SK-N-SH (cell line): ENCODE measurements around the gene SEZ6L2. TPM values are rescaled to one million over a fixed set of nuclear protein-coding genes. Genes with fewer than 3 reads are reported as not detected.

Experiments
- CTCF ChIA-PET: fragments of 300-600, 350-600 bp; formaldehyde crosslinking; extraction: SDS; loops from one replicate; lab custom pipeline; 2021; lab: Yijun Ruan, JAX
- POLR2A ChIA-PET: fragments of 350-600 bp; sonication (Branson Sonifier 250); formaldehyde crosslinking; extraction: SDS; loops from one replicate; lab custom pipeline; 2020; ENCODE audit warnings: antibody characterized with exemption, inconsistent platforms; lab: Yijun Ruan, JAX
- DNase-seq: peaks from one replicate; pipeline ENCODE4 v3.0.0; 2012
- H2AFZ ChIP-seq: fragments of 200-600 bp; sonication (generic); 2 replicates; pipeline ENCODE4 v1.8.1; 2016; ENCODE audit warnings: antibody characterized with exemption, mild to moderate bottlenecking, low read depth
- H3F3A ChIP-seq: fragments of 200-600 bp; sonication (generic); replicated peaks from 2 replicates; pipeline ENCODE3; 2016; ENCODE audit warnings: antibody characterized with exemption, mild to moderate bottlenecking; ENCODE audit not compliant: insufficient read depth
- H3K27ac ChIP-seq, 2 experiments: fragments of 200-500 bp in 1 of 2; fragments of 200-600 bp in 1 of 2; sonication (Bioruptor generic) in 1 of 2; sonication (generic), shearing (Covaris generic) in 1 of 2; 2 replicates each; pipeline versions ENCODE4 v1.5.1 to v1.6.1; 2014 to 2016; ENCODE audit warnings: low read depth in 2 of 2, inconsistent platforms in 1 of 2, low read length in 1 of 2, mild to moderate bottlenecking in 1 of 2, mixed read lengths in 1 of 2
- H3K27me3 ChIP-seq: fragments of 200-600 bp; sonication (generic), shearing (Covaris generic); 2 replicates; pipeline ENCODE4 v1.6.1; 2016; ENCODE audit warnings: mixed run types; ENCODE audit not compliant: insufficient read depth
- H3K36me3 ChIP-seq, 2 experiments: fragments of 200-500 bp in 1 of 2; fragments of 200-600 bp in 1 of 2; sonication (Bioruptor generic) in 1 of 2; sonication (generic) in 1 of 2; replicated peaks in 1 of 2; 2 replicates each; pipeline versions ENCODE3 to v1.5.1; 2014 to 2016; ENCODE audit warnings: low read length in 1 of 2, mild to moderate bottlenecking in 1 of 2; ENCODE audit not compliant: insufficient read depth in 2 of 2, control insufficient read depth in 1 of 2
- H3K4me1 ChIP-seq, 2 experiments: fragments of 200-500 bp in 1 of 2; fragments of 200-600 bp in 1 of 2; sonication (Bioruptor generic) in 1 of 2; sonication (generic), shearing (Covaris generic) in 1 of 2; 2 replicates each; pipeline versions ENCODE4 v1.5.1 to v1.6.1; 2014 to 2016; ENCODE audit warnings: low read depth in 1 of 2, low read length in 1 of 2, mixed run types in 1 of 2; ENCODE audit not compliant: insufficient read depth in 2 of 2, control insufficient read depth in 1 of 2
- H3K4me2 ChIP-seq: fragments of 200-600 bp; sonication (generic), shearing (Covaris generic); 2 replicates; pipeline ENCODE4 v1.6.1; 2017; ENCODE audit warnings: mixed run types
- H3K4me3 ChIP-seq, 2 experiments: fragments of 200-500 bp in 1 of 2; fragments of 200-600 bp in 1 of 2; sonication (Bioruptor generic) in 1 of 2; sonication (generic), shearing (Covaris generic) in 1 of 2; 2 replicates each; pipeline versions ENCODE4 v1.5.1 to v1.8.1; 2014 to 2016; ENCODE audit warnings: low read depth in 2 of 2, inconsistent platforms in 1 of 2, low read length in 1 of 2, mild to moderate bottlenecking in 1 of 2, mixed read lengths in 1 of 2, moderate library complexity in 1 of 2
- H3K79me2 ChIP-seq: fragments of 200-600 bp; sonication (generic); 2 replicates; pipeline ENCODE4 v1.8.1; 2017; ENCODE audit warnings: mild to moderate bottlenecking; ENCODE audit not compliant: insufficient read depth
- H3K9ac ChIP-seq: fragments of 200-600 bp; sonication (generic); 2 replicates; pipeline ENCODE4 v1.6.1; 2017; ENCODE audit warnings: mixed run types
- H3K9me2 ChIP-seq: fragments of 200-600 bp; sonication (generic); 2 replicates; pipeline ENCODE4 v1.6.1; 2017; ENCODE audit warnings: mixed run types
- H3K9me3 ChIP-seq: fragments of 200-600 bp; sonication (generic); 2 replicates; pipeline ENCODE4 v1.6.1; 2017; ENCODE audit warnings: mixed run types, mild to moderate bottlenecking, moderate library complexity
- H4K20me1 ChIP-seq: fragments of 200-600 bp; sonication (generic); 2 replicates; pipeline ENCODE4 v1.6.1; 2017; ENCODE audit warnings: mild to moderate bottlenecking, mixed run types; ENCODE audit not compliant: insufficient read depth
- CHD2 ChIP-seq: fragments of 150-350 bp; IDR thresholded peaks from 2 replicates; pipeline ENCODE4 v1.6.1; 2018; ENCODE audit warnings: low read length; ENCODE audit not compliant: partially characterized antibody
- EZH2phosphoT487 ChIP-seq: fragments of 200-600 bp; sonication (generic); IDR thresholded peaks from 2 replicates; pipeline ENCODE4 v1.6.1; 2017; ENCODE audit warnings: low read depth, mixed run types, mild to moderate bottlenecking, antibody characterized with exemption, moderate library complexity, borderline replicate concordance
- FOSL2 ChIP-seq: IDR thresholded peaks from 2 replicates; pipeline ENCODE4 v1.4.0; 2012; ENCODE audit warnings: low read depth, mild to moderate bottlenecking, moderate library complexity, borderline replicate concordance
- FOXM1 ChIP-seq: IDR thresholded peaks from 2 replicates; pipeline ENCODE4 v1.4.0; 2012; ENCODE audit warnings: low read depth, mild to moderate bottlenecking
- GABPA ChIP-seq: IDR thresholded peaks from 2 replicates; pipeline ENCODE4 v1.4.0; 2012; ENCODE audit warnings: low read depth, mild to moderate bottlenecking
- MEF2A ChIP-seq: IDR thresholded peaks from 2 replicates; pipeline ENCODE4 v1.4.0; 2012; ENCODE audit warnings: low read depth, borderline replicate concordance
- RAD21 ChIP-seq: IDR thresholded peaks from 2 replicates; pipeline ENCODE4 v1.6.1; 2012; ENCODE audit warnings: mild to moderate bottlenecking, low read length
- SIN3A ChIP-seq: IDR thresholded peaks from 2 replicates; pipeline ENCODE4 v1.6.1; 2012; ENCODE audit warnings: low read depth, mild to moderate bottlenecking, low read length, moderate library complexity, borderline replicate concordance
- SMC3 ChIP-seq: IDR thresholded peaks from 2 replicates; pipeline ENCODE4 v1.6.1; 2012; ENCODE audit warnings: low read depth, low read length, improper control_type of control experiment
- TEAD4 ChIP-seq: IDR thresholded peaks from 2 replicates; pipeline ENCODE4 v1.4.0; 2012; ENCODE audit warnings: mild to moderate bottlenecking, borderline replicate concordance; ENCODE audit not compliant: insufficient read depth
- YY1 ChIP-seq: IDR thresholded peaks from 2 replicates; pipeline ENCODE4 v1.4.0; 2012; ENCODE audit warnings: low read depth, mild to moderate bottlenecking
- WGBS: methylation state at CpG from one replicate; pipeline ENCODE4 v1.1.6; 2017; ENCODE audit warnings: low lambda C conversion rate; 5-methylcytosine and 5-hydroxymethylcytosine counted together
- polyA plus RNA-seq, 3 experiments: library from polyadenylated mRNA; depleted of rRNA; stranded (reverse); fragments of >200 nt; gene quantifications; 2 replicates each; pipeline ENCODE4 v1.2.3, GENCODE V29; 2012
- TF ChIP-seq, protein P1 (sequence below): fragments of 200-600 bp; sonication (generic); IDR thresholded peaks from 2 replicates; pipeline ENCODE4 v1.6.1; 2017; ENCODE audit warnings: antibody characterized with exemption, mild to moderate bottlenecking, moderate library complexity
- TF ChIP-seq, protein P2 (sequence below): fragments of 150-350 bp; IDR thresholded peaks from 2 replicates; pipeline ENCODE4 v1.6.1; 2016; ENCODE audit warnings: mild to moderate bottlenecking, low read depth, low read length
- TF ChIP-seq, protein P3 (sequence below): IDR thresholded peaks from 2 replicates; pipeline ENCODE4 v1.4.0; 2012; ENCODE audit warnings: low read depth
- TF ChIP-seq, protein P4 (sequence below): IDR thresholded peaks from 2 replicates; pipeline ENCODE4 v1.4.0; 2012; ENCODE audit warnings: low read depth, borderline replicate concordance
- TF ChIP-seq, protein P5 (sequence below): IDR thresholded peaks from 2 replicates; pipeline ENCODE4; 2012

SEZ6L2 gene
- polyA plus RNA-seq, 1 of the 3 experiments (the other 2 are of a cell fraction) = 59.8 TPM

DNA sequence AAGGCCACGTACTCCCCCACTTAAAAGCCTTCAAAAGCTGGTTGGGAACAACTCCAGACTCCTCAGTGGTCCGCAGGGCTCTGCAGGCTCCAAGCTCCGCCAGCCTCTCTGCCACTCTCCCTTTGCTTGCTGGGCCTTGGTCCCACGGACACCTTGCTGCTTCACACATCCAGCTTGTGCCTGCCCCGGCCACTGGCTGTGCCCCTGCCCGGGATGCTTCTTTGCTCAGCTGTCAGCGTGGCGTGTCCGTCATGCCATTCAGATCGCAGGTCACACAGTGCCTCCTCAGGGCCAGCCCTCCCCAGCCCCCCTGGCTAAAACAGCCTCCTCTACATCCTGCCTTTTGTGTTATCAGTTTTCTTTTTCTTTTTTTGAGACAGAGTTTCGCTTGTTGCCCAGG lies 12.7 kb upstream of the SEZ6L2 start:
- no peak for TF ChIP-seq TEAD4
- TF ChIP-seq FOSL2 = no peak
- TF ChIP-seq SIN3A = no peak
- no peak for TF ChIP-seq YY1
- TF ChIP-seq, protein P1, sequence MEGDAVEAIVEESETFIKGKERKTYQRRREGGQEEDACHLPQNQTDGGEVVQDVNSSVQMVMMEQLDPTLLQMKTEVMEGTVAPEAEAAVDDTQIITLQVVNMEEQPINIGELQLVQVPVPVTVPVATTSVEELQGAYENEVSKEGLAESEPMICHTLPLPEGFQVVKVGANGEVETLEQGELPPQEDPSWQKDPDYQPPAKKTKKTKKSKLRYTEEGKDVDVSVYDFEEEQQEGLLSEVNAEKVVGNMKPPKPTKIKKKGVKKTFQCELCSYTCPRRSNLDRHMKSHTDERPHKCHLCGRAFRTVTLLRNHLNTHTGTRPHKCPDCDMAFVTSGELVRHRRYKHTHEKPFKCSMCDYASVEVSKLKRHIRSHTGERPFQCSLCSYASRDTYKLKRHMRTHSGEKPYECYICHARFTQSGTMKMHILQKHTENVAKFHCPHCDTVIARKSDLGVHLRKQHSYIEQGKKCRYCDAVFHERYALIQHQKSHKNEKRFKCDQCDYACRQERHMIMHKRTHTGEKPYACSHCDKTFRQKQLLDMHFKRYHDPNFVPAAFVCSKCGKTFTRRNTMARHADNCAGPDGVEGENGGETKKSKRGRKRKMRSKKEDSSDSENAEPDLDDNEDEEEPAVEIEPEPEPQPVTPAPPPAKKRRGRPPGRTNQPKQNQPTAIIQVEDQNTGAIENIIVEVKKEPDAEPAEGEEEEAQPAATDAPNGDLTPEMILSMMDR = no peak
- TF ChIP-seq, protein P2, sequence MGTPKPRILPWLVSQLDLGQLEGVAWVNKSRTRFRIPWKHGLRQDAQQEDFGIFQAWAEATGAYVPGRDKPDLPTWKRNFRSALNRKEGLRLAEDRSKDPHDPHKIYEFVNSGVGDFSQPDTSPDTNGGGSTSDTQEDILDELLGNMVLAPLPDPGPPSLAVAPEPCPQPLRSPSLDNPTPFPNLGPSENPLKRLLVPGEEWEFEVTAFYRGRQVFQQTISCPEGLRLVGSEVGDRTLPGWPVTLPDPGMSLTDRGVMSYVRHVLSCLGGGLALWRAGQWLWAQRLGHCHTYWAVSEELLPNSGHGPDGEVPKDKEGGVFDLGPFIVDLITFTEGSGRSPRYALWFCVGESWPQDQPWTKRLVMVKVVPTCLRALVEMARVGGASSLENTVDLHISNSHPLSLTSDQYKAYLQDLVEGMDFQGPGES = no peak
- TF ChIP-seq EZH2phosphoT487 = no peak
- TF ChIP-seq, protein P3, sequence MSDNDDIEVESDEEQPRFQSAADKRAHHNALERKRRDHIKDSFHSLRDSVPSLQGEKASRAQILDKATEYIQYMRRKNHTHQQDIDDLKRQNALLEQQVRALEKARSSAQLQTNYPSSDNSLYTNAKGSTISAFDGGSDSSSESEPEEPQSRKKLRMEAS = no peak
- TF ChIP-seq, protein P4, sequence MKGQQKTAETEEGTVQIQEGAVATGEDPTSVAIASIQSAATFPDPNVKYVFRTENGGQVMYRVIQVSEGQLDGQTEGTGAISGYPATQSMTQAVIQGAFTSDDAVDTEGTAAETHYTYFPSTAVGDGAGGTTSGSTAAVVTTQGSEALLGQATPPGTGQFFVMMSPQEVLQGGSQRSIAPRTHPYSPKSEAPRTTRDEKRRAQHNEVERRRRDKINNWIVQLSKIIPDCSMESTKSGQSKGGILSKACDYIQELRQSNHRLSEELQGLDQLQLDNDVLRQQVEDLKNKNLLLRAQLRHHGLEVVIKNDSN = no peak
- no peak for TF ChIP-seq FOXM1
- no peak for TF ChIP-seq MEF2A
- no peaks in the 10 kb centered on the region for H3K9me3 ChIP-seq
- no peak overlapping the region for H3K4me3 ChIP-seq
- H3K36me3 ChIP-seq = peaks cover 3 to 14% of the 10 kb centered on the region in 2 experiments
- DNase-seq = no peak
- CTCF ChIA-PET = interaction anchor here (0.6 to 2.2 kb wide), 2 partner anchors 10 to 120 kb away, joined by 4 to 8 read pairs; no protein-coding TSS in a partner anchor
- H3K27me3 ChIP-seq = no peaks in the 10 kb centered on the region
- no peaks in the 10 kb centered on the region for H3K9me2 ChIP-seq
- H3K27ac ChIP-seq = no peak overlapping the region
- WGBS = 94% methylated on average over 11 of the region's 11 CpGs
- H2AFZ ChIP-seq = no peak overlapping the region
- peaks cover 15% of the 10 kb centered on the region for H3F3A ChIP-seq
- no peaks in the 10 kb centered on the region for H3K4me1 ChIP-seq
- H3K4me2 ChIP-seq = no peak overlapping the region
- H3K9ac ChIP-seq = no peak overlapping the region
- H3K79me2 ChIP-seq = peaks cover 6% of the 10 kb centered on the region; the same call in 1 of the 2 replicates
- POLR2A ChIA-PET = interaction anchor here (1.8 to 2.6 kb wide), 2 partner anchors 11 to 14 kb away, joined by 3 to 12 read pairs; partner anchors contain the start of genes ASPHD1, KCTD13 and SEZ6L2
- no peaks in the 10 kb centered on the region for H4K20me1 ChIP-seq

DNA sequence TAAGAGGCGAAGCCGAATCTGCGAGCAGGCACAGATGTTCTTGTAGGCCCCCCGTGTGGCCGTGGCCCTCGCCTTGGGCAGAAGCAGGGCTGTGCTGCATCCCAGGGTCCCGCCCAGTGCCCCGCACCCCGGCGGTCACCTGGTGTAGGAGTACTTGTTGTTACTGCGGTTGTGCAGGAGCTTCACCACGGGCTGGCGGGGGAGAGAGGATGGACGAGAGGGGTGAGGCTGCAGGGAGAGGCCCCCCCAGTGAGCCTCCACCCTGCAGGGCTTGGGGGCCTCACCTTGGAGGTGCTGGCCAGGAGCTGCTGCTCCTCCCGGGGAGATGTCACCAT lies 12.3 kb upstream of the SEZ6L2 start:
- H4K20me1 ChIP-seq = no peaks in the 10 kb centered on the region
- no peak overlapping the region for H2AFZ ChIP-seq
- 96% methylated on average over 4 of the region's 15 CpGs for WGBS
- H3K9ac ChIP-seq = no peak overlapping the region
- ChIA-PET CTCF (interaction anchor here (0.6 to 2.2 kb wide), 2 partner anchors 10 to 120 kb away, joined by 4 to 8 read pairs; no protein-coding TSS in a partner anchor), POLR2A (interaction anchor here (0.6 to 2.6 kb wide), 2 partner anchors 11 to 16 kb away, joined by 3 to 12 read pairs; partner anchors contain the start of genes ASPHD1 and SEZ6L2)
- no peak overlapping the region for H3K4me2 ChIP-seq
- H3F3A ChIP-seq = peaks cover 17% of the 10 kb centered on the region
- H3K27ac ChIP-seq = no peak overlapping the region
- no peak overlapping the region for H3K4me3 ChIP-seq
- no peak for DNase-seq
- peaks cover 6% of the 10 kb centered on the region; the same call in 1 of the 2 replicates for H3K79me2 ChIP-seq
- TF ChIP-seq CHD2 (no peak), YY1 (no peak), SMC3 (no peak), GABPA (no peak), RAD21 (no peak)
- TF ChIP-seq, protein P5, sequence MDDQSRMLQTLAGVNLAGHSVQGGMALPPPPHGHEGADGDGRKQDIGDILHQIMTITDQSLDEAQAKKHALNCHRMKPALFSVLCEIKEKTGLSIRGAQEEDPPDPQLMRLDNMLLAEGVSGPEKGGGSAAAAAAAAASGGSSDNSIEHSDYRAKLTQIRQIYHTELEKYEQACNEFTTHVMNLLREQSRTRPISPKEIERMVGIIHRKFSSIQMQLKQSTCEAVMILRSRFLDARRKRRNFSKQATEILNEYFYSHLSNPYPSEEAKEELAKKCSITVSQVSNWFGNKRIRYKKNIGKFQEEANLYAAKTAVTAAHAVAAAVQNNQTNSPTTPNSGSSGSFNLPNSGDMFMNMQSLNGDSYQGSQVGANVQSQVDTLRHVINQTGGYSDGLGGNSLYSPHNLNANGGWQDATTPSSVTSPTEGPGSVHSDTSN = no peak
- TF ChIP-seq, protein P4 = no peak
- peaks cover 3 to 14% of the 10 kb centered on the region in 2 experiments for H3K36me3 ChIP-seq
- no peaks in the 10 kb centered on the region for H3K9me2 ChIP-seq
- no peaks in the 10 kb centered on the region for H3K27me3 ChIP-seq
- no peaks in the 10 kb centered on the region for H3K9me3 ChIP-seq
- no peaks in the 10 kb centered on the region for H3K4me1 ChIP-seq
